CD4-positive, alpha-beta T cell treated with Interleukin-4 for 4 hours (primary cell): Measurements from ENCODE around the gene RANBP3.
"Not testable (repeated sequence)": the region's sequence is repeated elsewhere in the genome, so short reads cannot be mapped to it uniquely, and the experiment has no call there.

Experiments
- DNase-seq: peaks from one replicate; pipeline ENCODE4 v3.0.0-alpha.2; 2020

Gene RANBP3

DNA sequence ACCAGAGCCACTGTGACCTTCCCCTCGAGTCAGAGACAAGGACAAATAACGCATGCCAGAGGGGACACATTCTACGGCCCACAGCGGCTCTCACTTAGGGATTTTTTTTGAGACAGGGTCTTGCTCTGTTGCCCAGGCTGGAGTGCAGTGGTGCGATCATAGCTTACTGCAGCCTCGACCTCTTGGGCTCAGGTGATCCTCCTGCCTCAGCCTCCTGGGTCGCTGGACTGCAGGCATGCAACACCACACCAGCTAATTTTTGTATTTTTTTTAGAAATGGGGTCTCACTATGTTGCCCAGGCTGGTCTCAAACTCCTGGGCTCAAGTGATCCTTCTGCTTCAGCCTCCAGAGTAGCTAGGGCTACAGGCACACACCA, 28.1 kb upstream of the RANBP3 start:
- not testable (repeated sequence) for DNase-seq

DNA sequence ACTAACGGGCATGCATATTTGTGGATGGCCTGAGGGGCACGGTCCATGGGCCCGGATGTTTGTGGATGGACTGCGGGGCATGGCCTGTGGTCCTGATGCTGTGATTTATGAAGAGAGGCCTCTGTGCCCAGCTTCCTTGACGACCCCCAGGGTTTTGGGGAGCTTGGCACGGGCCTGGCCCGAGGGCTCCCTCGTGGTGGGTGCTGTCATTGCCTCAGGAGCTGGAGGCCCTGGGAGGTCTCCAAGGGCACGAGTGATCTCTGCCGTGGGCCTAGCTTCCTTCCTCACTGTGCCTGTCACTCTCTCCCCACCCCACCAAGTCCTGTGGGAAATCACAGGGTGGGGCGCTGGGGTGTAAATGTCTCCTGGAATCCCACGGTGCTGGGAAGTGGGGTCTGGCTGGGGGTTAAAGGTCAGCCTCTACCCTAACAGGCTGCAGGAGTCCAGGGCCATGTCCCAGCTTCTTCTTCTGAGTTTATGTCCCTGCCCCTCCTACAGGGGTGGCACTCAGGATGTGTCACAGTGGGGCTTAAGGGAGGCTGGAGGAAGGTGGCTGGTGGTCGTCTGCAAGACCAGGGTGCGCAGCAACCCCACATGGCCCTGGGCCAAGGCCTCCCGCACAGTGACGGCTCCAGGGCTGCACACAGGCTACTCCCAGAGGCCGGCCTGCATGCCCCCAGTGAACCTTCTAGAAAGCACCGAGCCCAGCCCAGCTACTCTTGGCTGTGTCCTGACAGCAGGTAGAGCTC, 27.6 kb upstream of the RANBP3 start:
- no peak for DNase-seq

DNA sequence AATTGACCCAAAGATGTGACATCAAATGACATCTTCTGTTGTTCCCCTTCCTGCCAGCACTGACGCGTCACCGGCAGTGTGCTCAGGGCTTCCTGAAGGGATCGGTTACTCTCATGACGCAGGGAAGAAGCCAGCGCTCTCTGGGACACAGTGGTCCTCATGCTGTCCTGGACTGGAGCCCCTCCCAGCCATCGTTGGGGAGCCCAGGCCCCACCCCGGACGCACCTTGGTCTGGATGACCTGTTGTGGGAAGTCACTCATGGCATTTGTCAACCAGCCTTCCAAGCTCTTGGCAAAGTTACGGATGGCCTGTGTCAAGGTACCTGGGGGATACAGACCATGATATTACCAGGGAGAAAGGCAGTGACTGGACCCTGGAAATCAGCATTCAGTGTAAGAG, 26.0 kb upstream of the RANBP3 start:
- DNase-seq = no peak

DNA sequence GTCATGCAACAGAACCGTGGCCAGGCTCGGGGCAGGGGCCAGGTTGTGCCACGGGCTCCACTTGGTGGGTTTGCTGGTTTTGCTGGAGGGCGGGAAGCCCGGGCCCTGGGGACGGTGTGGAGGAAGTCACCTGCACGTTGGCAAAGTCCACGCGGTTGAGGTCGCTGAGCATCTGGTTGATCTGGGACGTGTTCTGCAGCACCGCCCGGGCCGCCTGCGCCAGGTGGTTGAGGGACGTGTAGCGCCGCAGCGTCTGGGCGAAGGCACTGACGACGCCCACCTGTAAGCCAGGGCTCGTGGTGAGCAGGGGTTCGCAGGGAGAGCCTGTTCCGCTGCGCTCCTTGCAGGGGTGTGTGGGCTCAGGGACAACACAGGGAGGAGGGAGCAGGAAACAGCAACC, 24.7 kb upstream of the RANBP3 start:
- no peak for DNase-seq

DNA sequence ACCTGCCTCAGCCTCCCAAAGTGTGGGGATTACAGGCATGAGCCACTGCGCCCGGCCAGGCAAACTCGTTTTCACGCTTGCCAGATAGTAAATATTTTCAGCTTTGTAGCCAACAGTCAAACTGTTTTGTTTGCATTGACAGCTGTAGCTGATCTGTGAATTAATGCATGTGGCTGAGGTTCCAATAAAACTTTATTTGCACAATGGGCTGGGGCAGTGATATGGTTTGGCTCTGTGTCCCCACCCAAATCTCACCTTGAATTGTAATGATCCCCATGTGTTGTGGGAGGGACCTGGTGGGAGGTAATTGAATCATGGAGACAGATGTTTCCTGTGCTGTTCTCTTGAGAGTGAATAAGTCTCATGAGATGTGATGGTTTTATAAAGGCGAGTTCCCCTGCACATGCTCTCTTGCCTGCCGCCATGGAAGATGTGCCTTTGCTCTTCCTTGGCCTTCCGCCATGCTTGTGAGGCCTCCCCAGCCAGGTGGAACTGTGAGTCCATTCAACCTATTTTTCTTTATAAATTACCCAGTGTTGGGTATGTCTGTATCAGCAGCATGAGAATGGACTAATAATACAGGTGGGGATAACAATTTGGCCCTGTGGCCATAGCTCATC, 22.4 kb upstream of the RANBP3 start:
- DNase-seq = no peak

DNA sequence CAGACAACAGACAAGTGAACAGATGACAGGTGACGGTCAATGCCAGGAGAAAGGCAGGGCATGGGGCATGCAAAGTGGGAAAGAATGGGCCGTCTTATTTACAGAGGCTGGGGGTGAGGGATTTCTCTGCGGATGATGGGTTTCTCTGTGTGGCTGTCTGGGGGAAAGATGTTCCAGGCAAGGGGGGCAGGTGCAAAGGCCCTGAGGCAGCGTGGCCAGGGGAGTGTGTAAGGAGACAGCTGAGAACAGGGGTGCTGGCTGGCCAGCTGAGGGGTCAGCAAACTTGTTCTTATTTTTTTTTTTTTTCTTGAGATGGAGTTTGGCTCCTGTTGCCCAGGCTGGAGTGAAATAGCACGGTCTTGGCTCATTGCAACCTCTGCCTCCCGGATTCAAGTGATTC, 21.8 kb upstream of the RANBP3 start:
- no peak for DNase-seq

DNA sequence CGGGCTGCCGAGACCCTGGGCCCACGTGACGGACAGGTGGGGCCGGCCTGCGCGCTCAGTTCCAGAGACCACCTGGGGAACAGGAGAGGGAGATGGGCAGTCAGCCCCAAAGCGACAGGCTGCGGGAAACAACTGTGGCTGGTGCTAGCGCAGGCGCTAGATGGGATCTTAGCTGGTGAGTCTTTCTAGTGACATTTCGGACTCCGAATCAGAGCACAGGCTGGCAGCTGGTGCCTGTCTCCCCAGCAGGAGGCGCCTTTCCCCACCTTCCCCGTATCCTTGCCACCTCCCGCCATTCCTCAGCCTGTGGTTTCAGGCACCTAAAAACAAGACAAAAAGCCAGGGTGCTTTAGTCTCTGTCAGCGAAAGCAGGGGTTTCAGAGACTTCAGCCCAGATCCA, 19.4 kb upstream of the RANBP3 start:
- DNase-seq = no peak

DNA sequence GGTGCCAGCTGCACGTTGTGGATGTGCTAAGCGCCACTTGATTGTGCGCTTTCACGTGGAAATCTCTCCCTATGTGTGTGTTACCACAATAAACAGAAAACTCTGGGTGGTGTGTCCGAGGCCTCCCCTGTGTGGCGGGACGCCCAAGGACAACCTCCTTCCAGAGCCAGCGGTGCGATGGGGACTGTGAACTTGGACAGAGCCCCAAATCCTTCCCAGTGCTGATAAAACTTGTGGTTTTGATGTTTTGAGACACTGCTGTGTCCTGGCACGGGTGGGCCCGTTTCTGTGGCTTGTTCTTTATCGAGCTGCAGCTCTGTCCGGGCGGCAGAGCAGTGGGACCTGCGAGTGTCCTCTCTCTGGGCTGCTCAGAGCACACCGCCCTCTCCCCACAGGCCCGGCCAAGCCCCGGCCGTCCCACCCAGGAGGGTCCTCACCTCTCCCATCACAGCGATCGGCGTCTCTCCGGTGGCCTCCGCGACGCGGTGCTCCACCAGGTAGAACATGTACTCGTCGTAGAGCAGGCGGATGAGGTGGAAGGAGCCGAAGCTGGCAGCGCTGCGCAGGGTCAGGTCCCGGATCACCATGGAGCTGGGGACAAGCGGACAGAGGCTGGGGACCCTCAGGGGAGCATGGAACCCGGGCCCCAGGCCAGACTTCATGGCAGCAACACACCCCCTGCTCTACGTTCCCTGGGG, 18.8 kb upstream of the RANBP3 start:
- no peak for DNase-seq

DNA sequence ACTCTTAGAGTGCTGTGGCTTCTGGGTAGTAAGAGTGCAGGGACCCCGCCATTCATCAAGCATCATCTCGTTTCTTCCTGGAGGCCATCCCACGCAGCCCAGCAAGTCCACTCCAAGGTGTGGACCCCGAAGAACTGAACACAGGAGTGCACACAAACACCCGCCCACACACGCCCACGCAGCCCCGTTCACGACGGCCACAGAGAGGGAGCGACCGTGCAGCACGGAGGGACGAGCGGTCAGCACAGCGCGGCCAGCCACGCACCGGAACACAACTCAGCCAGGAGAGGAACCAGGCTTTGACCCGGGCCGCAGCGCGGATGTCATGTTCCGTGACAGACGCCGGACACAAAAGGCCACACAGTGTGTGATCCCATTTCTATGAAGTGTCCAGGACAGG, 18.2 kb upstream of the RANBP3 start:
- no peak for DNase-seq

DNA sequence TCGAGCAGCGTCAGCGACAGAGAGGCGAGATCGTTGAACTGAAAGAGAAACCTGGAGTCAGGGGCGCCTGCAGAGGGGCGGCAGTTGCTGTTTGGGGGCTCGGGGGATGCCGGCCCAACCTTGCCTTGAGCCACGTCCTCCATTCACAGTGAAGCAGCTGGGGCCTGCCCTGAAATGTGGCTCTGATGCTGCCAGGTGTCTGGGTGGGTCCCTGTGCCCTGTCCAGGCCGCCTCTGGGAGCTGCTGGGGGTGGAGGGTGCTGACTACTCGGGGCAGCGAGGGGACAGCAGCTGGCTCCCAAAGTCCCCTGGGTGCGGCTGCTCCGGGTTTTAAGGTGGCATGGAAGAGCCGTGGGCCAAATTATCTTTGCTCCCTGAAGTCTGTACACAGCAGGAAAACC, 17.7 kb upstream of the RANBP3 start:
- no peak for DNase-seq

DNA sequence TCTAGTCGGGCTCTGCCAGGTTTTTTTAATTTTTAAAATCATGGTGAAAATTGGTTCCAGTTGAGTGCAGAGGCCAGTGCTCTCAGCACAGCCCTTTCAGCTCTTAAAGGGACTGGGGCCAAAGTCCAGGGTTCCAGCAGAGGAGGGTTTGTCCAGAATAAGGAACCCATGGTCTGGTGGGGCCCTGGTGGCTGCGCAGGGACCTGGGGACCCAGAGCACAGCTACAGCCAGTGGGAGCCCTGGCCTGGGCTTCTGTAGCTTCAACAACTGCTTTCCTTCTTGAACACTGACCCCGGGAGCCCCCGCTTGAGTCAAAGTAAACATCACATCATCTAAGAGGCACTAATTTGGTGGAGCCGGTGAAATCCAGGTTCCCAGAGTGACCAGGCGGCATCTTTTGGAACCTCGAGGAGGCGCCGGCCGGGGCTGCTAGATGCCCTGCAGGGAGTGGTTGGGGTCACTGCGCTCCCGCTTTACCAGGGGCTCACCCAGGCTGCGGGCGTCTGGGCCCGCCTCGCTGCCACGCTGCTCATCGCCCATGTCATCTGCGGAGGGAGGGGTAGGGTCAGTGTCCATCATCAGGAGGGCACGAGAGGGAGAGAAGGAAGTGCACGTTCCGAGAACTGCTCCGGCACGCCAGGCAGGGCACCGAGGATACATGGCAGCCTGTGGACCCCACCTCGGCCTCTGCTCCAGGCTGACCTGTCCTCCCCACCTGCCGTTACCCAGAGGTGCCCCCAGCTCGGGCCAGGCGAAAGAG, 16.6 kb upstream of the RANBP3 start:
- no peak for DNase-seq

DNA sequence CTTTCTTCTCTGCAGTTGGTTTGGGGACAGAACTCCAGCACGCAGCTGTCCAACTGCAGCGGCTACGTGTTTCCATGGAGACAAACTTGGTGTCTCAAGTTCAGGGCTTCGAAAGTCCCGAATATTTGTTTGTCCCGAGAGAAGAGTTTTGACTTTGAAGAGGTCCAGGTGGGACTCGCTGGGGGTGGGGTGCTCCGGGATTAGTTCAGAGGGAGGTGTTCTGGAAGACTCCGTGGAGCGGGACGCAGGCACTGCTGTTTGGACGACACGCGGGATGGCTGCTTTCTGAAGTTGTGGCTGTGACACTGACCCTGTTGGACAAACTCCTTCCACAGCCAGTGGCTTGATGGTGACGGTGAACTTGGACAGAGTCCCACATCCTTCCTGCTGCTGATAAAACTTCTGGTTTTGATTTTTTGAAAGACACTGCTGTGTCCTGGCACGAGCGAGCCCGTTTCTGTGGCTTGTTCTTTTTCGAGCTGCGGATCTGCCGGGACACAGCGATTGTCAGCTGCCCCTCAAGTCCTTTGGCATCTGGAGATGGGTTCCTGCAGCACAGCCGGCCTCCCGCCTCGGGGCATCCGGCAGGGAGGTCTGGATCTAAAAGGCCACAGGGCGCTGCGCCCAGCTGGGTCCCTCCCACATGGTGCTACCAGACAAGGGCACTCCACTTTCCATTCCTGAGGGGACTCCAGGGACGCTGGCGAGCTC, 15.9 kb upstream of the RANBP3 start:
- DNase-seq = no peak

DNA sequence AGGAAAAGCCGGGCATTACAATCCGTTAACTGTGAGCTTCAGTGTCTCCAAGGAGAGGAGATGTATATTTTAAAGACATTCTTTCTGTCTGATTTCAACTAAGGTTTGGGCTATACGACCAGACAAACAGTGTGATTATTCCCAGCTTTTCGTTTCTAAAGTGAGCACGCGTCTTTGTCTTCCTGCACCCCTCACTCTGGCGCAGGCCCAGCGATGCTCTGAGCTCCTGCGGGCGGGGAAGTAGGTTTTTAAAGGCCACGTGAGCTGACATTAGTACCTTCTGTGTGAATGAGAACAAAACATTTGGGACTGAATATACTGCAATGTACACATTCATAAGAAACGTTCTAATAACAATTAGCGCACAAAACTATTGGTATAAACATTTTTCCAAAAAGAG, 15.3 kb upstream of the RANBP3 start:
- no peak for DNase-seq

DNA sequence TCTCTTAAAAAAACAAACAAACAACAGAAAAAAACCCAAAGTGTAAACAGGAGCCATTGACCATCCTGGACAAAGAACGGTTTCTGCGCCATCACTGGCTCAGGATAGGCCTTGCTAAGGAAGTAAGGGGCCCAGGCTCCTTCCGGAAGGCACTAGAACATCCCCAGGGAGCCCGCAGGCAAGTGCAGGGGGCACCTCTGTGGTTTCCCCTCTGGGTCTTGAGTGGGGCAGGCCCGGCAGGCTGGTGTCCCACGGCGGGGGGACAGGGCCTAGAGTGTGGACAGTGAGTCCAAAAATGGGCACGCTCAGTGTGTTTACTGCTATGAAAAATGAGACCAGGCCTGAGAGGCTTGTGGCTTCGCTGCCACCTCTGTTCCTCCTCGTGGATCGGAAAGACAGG, 14.8 kb upstream of the RANBP3 start:
- DNase-seq = no peak

DNA sequence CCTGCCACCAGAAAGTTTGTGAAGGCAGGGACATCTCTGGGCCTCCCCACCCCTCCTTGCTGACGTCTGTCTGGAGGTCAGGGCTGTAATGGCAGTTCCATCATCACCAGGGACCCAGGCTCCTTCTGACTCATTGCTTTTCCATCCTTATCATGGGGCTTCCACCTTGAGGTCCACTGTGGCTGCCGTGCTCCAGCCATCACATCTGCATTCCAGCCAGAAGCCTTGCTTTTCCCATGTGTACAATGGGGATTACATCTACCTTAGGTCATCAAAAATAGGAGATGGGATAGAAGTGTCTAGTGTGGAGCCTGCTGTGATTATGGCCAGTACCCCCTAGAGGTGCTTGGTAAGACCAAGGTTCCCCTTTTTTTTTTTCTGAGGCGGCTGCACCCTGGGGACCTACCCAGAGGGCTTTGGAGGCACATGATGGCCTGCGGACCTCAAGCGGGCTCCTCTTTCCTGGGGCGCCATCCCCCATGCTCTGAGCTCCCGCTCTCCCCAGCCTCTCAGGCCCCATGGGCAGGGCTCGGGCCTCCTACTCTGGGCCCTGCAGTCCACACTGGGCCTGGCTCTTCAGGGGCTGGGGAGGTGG, 13.4 kb upstream of the RANBP3 start:
- no peak for DNase-seq

DNA sequence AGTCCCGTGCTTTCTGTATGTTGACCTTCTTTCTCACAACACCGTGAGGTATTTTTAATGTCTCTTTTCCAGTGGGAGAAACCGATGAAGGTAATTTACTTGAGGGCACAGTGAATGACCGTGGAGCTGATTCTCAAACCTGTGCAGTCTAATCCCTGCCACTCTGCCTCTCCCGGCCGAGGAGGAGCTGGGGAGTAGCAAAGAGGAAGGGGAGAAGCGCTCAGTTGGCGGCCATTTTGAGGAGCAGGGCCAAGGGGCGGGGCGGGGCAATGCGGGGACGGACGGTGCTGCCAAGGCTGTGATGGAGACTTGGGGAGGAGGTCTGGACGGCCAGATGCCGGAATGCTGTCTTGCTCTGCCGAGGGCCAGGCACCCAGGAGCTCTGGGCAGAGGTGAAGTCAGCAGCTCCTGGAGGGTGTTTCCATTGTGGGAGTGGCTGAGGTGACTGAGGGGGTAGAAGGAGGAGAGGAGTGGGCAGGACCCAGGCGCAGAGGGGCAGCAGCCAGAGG, 12.4 kb upstream of the RANBP3 start:
- no peak for DNase-seq

DNA sequence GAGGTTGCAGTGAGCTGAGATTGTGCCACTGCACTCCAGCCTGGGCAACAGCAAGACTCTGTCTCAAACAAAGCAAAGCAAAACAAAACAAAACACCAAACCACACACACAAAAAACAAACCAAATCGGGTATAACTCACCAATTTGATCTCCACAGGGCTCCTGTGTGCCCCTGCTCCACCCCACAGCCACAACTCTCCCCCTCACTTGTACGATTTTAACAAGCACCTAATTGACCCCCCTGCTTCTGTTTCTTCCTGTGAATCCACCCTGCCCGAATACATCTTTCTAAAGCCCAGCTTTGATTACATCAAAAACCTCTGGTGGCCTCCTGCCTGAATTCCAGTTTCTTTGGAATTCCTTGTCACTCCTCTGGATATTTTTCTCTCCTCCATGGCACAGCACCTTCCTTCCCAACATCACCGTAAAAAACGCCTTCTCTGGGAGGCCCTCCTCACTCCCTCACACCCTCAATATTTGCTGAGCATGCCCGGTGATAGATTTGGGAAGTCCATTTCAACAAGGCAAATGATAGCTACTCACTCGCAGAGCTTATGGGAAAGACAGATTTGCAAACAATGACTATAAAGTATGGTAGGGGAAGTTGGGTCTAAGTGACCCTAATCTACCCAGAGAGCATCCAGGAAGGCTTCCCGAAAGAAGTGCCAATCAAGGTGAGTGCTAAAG, 11.6 kb upstream of the RANBP3 start:
- DNase-seq = no peak

DNA sequence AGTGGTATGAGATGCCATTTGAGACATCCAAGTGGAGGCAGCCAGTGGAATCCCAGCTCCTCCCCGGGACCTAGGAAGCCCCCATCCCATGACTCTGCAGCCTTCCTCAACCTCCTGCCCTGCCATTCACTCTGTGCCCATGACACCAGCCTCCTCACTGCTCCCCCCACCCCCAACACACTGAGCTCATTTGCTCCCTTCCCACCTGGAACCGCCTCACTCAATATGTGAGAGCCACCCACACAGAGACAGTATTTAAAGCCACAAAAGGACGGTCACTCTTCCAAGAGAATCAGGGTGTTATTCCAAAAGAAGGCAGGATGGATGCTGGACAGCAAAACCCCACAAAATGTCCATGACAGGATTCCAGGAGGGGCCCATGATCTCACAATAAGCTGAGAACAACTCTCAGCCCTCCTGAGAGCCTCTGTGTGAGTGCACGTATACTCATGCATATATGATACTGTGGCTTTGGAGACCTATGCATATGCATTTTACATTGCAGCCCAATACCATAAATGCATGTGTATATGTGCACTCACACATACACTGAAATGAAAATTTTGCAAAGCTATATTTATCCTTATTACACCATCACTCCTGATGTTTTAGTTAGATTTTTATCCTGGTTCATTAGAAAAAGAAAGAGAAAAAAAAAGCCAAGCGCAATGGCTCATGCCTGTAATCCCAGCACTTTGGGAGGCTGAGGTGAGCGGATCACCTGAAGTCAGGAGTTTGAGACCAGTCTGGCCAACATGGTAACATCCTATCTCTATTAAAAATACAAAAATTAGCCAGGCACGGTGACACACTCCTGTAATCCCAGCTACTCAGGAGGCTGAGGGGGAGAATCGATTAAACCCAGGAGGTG, 10.8 kb upstream of the RANBP3 start:
- no peak for DNase-seq

DNA sequence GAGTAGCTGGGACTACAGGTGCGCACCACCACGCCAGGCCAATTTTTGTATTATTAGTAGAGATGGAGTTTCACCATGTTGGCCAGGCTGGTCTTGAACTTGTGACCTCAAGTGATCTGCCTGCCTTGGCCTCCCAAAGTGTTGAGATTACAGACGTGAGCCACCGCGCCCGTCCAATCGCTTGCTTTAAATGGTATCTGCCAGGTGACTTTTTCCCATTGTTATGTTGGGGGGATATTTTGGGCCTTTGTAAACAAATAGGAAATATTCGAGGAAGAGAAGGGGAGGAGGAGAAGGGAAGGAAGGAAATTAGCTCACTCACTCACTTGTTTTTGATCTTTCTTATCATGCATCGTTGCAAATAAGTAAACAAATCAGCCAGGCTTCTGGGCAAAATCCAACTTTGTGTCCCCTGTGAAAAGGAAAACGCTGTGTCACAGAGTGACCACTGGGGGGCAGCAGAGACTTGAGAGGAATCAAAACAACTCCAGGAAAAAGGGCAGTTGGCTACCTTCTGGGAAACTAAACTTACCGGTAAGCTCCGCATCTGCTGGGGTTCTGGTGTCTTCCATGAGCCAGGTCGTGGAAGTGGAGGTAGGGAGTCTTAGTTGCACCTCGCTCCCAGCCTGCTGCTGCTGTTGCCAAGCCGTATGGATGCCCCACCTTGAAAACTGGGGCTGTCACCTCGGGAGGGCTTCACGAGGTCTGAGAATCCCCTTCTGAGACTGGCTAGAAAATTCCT, 9.3 kb upstream of the RANBP3 start:
- DNase-seq = peak; percentile 77

DNA sequence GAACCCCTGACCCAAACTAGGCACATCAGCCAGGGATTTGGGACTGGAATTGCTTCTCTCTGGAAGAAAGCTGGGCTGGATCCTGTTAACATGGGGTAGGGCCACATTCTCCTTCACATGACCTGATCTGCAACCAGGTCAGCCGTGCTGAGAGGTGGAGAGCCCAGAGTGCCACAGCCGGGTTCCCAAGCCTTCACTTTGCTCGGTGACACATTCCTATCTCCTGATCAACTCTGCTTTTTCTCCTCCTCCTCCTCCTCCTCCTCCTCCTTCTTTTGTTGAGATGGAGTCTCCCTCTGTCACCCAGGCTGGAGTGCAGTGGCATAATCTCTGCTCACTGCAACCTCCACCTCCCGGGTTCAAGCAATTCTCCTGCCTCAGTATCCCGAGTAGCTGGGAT, 7.9 kb upstream of the RANBP3 start:
- DNase-seq = not testable (repeated sequence)
